Endothelial cell of umbilical vein (primary cell): Measurements from ENCODE around the gene TOM1L1. TPM values are rescaled to one million over a fixed set of nuclear protein-coding genes. Genes with fewer than 3 reads are reported as not detected.

Experiments used
- BruUV-seq: library from RNA; stranded (reverse); fragments of 400-500 nt; replicated peaks from 2 replicates; lab custom pipeline; 2021; lab: Mats Ljungman, UMichigan
- CTCF ChIA-PET: fragments of 300-600, 350-600 bp; sonication (Branson Sonifier 250); formaldehyde crosslinking; loops from one replicate; lab custom pipeline; 2021; ENCODE audit warnings: antibody characterized with exemption, inconsistent platforms; lab: Charles Lee
- POLR2A ChIA-PET: fragments of 300-600, 350-600 bp; sonication (Branson Sonifier 250); formaldehyde crosslinking; loops from one replicate; lab custom pipeline; 2021; ENCODE audit warnings: antibody characterized with exemption, inconsistent platforms; lab: Charles Lee
- DNase-seq: peaks from one replicate; pipeline ENCODE4 v3.0.0-alpha.2; 2011; ENCODE audit warnings: low read depth, low spot score
- FAIRE-seq: peaks from 2 replicates; lab custom pipeline; 2011; peaks lifted over from hg19 to GRCh38; lab: Jason Lieb, UNC
- H2AFZ ChIP-seq: 2 replicates; pipeline ENCODE4 v1.6.0; 2012; ENCODE audit warnings: low read depth, low read length, control low read depth, inconsistent platforms
- H3K27ac ChIP-seq: 2 replicates; pipeline ENCODE4 v1.5.1; 2011; ENCODE audit warnings: low read depth, mild to moderate bottlenecking, control low read depth, low read length, moderate library complexity; ENCODE audit not compliant: insufficient read depth
- H3K27me3 ChIP-seq, 2 experiments: 2 replicates each; pipeline versions ENCODE4 v1.6.0 to v1.6.1; 2011; ENCODE audit warnings: low read length in 2 of 2, mixed read lengths in 1 of 2; ENCODE audit not compliant: control insufficient read depth in 2 of 2, insufficient read depth in 2 of 2
- H3K36me3 ChIP-seq, 2 experiments: 2 replicates in 1 of 2; 3 replicates in 1 of 2; pipeline ENCODE4 v1.5.1; 2011; ENCODE audit warnings: low read length in 2 of 2, mild to moderate bottlenecking in 1 of 2, moderate library complexity in 1 of 2; ENCODE audit not compliant: control insufficient read depth in 2 of 2, insufficient read depth in 2 of 2; ENCODE audit errors: extremely low read depth in 1 of 2
- H3K4me1 ChIP-seq: 3 replicates; pipeline ENCODE4 v1.5.1; 2011; ENCODE audit warnings: mild to moderate bottlenecking, low read length; ENCODE audit not compliant: control insufficient read depth, insufficient read depth; ENCODE audit errors: extremely low read depth
- H3K4me2 ChIP-seq: 2 replicates; pipeline ENCODE4 v1.6.1; 2011; ENCODE audit warnings: low read length, control low read depth, mixed read lengths; ENCODE audit not compliant: insufficient read depth
- H3K4me3 ChIP-seq, 3 experiments: fragments of 200-600 bp in 1 of 3; sonication (generic), shearing (Covaris generic) in 1 of 3; replicated peaks in 1 of 3; 2 replicates each; pipeline ENCODE4 v1.5.1; 2011 to 2016; ENCODE audit warnings: control low read depth in 3 of 3, low read length in 3 of 3, mild to moderate bottlenecking in 2 of 3, inconsistent platforms in 1 of 3, low read depth in 1 of 3, moderate library complexity in 1 of 3; ENCODE audit not compliant: insufficient read depth in 1 of 3
- H3K79me2 ChIP-seq: 2 replicates; pipeline ENCODE4 v1.6.0; 2012; ENCODE audit warnings: low read length, inconsistent platforms; ENCODE audit not compliant: control insufficient read depth, insufficient read depth
- H3K9ac ChIP-seq: replicated peaks from 2 replicates; pipeline ENCODE3; 2011; ENCODE audit warnings: low read length, control low read depth; ENCODE audit not compliant: insufficient read depth; ENCODE audit errors: extremely low read depth
- H3K9me1 ChIP-seq: replicated peaks from 3 replicates; pipeline ENCODE4 v1.6.0; 2011; ENCODE audit warnings: mild to moderate bottlenecking, low read length; ENCODE audit not compliant: control insufficient read depth, insufficient read depth; ENCODE audit errors: extremely low read depth
- H3K9me3 ChIP-seq: replicated peaks from 2 replicates; pipeline ENCODE4 v1.5.1; 2012; ENCODE audit warnings: low read length, inconsistent platforms; ENCODE audit not compliant: control insufficient read depth, insufficient read depth
- H4K20me1 ChIP-seq: replicated peaks from 2 replicates; pipeline ENCODE3; 2011; ENCODE audit warnings: mild to moderate bottlenecking, low read length; ENCODE audit not compliant: control insufficient read depth, insufficient read depth; ENCODE audit errors: extremely low read depth
- EZH2 ChIP-seq: IDR thresholded peaks from 2 replicates; pipeline ENCODE4 v1.6.1; 2012; ENCODE audit warnings: borderline replicate concordance, low read depth, mild to moderate bottlenecking, moderate library complexity, low read length, inconsistent platforms; ENCODE audit not compliant: severe bottlenecking
- FOS ChIP-seq: IDR thresholded peaks from 2 replicates; pipeline ENCODE4 v1.6.1; 2011; ENCODE audit warnings: mild to moderate bottlenecking, low read length, moderate library complexity, borderline replicate concordance; ENCODE audit not compliant: insufficient read depth
- GATA2 ChIP-seq: IDR thresholded peaks from 2 replicates; pipeline ENCODE4 v1.7.0; 2011; ENCODE audit warnings: low read depth, mild to moderate bottlenecking, moderate library complexity, mixed read lengths, low read length; ENCODE audit not compliant: insufficient read length, insufficient read depth
- JUN ChIP-seq: IDR thresholded peaks from 2 replicates; pipeline ENCODE4 v1.6.1; 2011; ENCODE audit warnings: borderline replicate concordance, low read depth; ENCODE audit not compliant: insufficient read length, insufficient read depth
- MYC ChIP-seq: IDR thresholded peaks from one replicate; pipeline ENCODE4 v1.6.1; 2011; ENCODE audit warnings: mild to moderate bottlenecking, low read depth, low read length
- POLR2A ChIP-seq: IDR thresholded peaks from 2 replicates; pipeline ENCODE4 v1.6.1; 2012; ENCODE audit warnings: low read depth, mild to moderate bottlenecking, control low read depth, low read length
- POLR2AphosphoS5 ChIP-seq: IDR thresholded peaks from 2 replicates; pipeline ENCODE4 v1.6.1; 2012; ENCODE audit warnings: low read depth, mild to moderate bottlenecking, control low read depth, low read length, moderate library complexity; ENCODE audit not compliant: insufficient read depth
- dilution Hi-C: fragments of 300-500 bp; cut with MboI; formaldehyde crosslinking; loops from one replicate; pipeline ENCODE4 v1.15.0; 2019; ENCODE audit warnings: low sequenced_read_pairs; ENCODE audit not compliant: extremely low pct_ligation_motif_present
- intact Hi-C: fragments of 100-400 bp; cut with micrococcal nuclease; formaldehyde crosslinking; loops from one replicate; pipeline ENCODE4 v1.10.0; 2022
- polyA plus RNA-seq, 4 experiments: library from polyadenylated mRNA; depleted of rRNA in 3 of 4; stranded (reverse) in 3 of 4; unstranded in 1 of 4; fragments of >200 nt; gene quantifications; 2 replicates each; pipeline versions ENCODE4 v1.2.1 to v1.2.3, GENCODE V29; 2011 to 2012; ENCODE audit warnings: missing spikeins in 1 of 4
- total RNA-seq: library from RNA; stranded (reverse); gene quantifications from 2 replicates; pipeline ENCODE4 v1.2.3, GENCODE V29; 2021
- TF ChIP-seq, protein P1 (sequence below), 2 donors: IDR thresholded peaks; 1 replicate in 1 of 2; 2 replicates in 1 of 2; pipeline ENCODE4 v1.5.1; 2011; ENCODE audit warnings: low read length in 2 of 2, mild to moderate bottlenecking in 2 of 2, moderate library complexity in 2 of 2, control low read depth in 1 of 2, inconsistent platforms in 1 of 2, low read depth in 1 of 2; ENCODE audit not compliant: insufficient read depth in 1 of 2; ENCODE audit errors: extremely low read depth in 1 of 2
- TF ChIP-seq, protein P2 (sequence below): IDR thresholded peaks from 2 replicates; pipeline ENCODE4 v1.6.1; 2011; ENCODE audit not compliant: insufficient read depth, insufficient read length

TOM1L1 gene
- total and polyA plus RNA-seq, 2 donors (not counting 3 experiments of a cell fraction or from before 2014, with no cell fraction given): 0.44 to 0.60 TPM

GRCh38 chr17:54974759-54975158 lies 74.1 kb downstream of the TOM1L1 start:
- Histone ChIP-seq H3K27ac (no peak overlapping the region), H4K20me1 (no peaks in the 10 kb centered on the region), H3K9me1 (no peaks in the 10 kb centered on the region), H3K79me2 (peaks cover 12% of the 10 kb centered on the region), H3K27me3 (no peaks in the 10 kb centered on the region), H3K4me2 (no peak overlapping the region), H3K36me3 (no peaks in the 10 kb centered on the region), H3K4me1 (peaks cover 5% of the 10 kb centered on the region), H3K9me3 (no peaks in the 10 kb centered on the region), H3K4me3 (no peak overlapping the region), H3K9ac (no peak overlapping the region), H2AFZ (no peak overlapping the region)
- BruUV-seq: no TSS peak
- FAIRE-seq: no peak
- CTCF ChIA-PET: interaction anchor here (1.4 to 1.6 kb wide), 3 partner anchors 18 to 31 kb away, joined by 3 to 6 read pairs (median 5); no protein-coding TSS in a partner anchor
- POLR2A ChIA-PET: no interaction called here
- intact Hi-C loops: no loop called here
- dilution Hi-C loops: no loop called here
- TF ChIP-seq, protein P1, sequence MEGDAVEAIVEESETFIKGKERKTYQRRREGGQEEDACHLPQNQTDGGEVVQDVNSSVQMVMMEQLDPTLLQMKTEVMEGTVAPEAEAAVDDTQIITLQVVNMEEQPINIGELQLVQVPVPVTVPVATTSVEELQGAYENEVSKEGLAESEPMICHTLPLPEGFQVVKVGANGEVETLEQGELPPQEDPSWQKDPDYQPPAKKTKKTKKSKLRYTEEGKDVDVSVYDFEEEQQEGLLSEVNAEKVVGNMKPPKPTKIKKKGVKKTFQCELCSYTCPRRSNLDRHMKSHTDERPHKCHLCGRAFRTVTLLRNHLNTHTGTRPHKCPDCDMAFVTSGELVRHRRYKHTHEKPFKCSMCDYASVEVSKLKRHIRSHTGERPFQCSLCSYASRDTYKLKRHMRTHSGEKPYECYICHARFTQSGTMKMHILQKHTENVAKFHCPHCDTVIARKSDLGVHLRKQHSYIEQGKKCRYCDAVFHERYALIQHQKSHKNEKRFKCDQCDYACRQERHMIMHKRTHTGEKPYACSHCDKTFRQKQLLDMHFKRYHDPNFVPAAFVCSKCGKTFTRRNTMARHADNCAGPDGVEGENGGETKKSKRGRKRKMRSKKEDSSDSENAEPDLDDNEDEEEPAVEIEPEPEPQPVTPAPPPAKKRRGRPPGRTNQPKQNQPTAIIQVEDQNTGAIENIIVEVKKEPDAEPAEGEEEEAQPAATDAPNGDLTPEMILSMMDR (IDR thresholded peaks at IDR 0.05; ENCODE audit: extremely low read depth in 1 of 2, insufficient read depth in 1 of 2, low read depth in 1 of 2, low read length in 2 of 2): no peak
- TF ChIP-seq EZH2 (no peak), POLR2A (no peak), POLR2AphosphoS5 (no peak), JUN (no peak), FOS (no peak), GATA2 (no peak), MYC (no peak)
- TF ChIP-seq, protein P2, sequence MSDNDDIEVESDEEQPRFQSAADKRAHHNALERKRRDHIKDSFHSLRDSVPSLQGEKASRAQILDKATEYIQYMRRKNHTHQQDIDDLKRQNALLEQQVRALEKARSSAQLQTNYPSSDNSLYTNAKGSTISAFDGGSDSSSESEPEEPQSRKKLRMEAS: no peak
- no peak for DNase-seq
